HG03196 (cell line): ENCODE results near the gene GALNTL6.
"Not testable (repeated sequence)": the region's sequence is repeated elsewhere in the genome, so short reads cannot be mapped to it uniquely, and the experiment has no call there.

ENCODE experiments used
- ATAC-seq: cut with Tn5 transposase; IDR thresholded peaks from one replicate; pipeline ENCODE4 v1.9.1; 2021; ENCODE audit not compliant: unreplicated experiment

The GALNTL6 gene

DNA sequence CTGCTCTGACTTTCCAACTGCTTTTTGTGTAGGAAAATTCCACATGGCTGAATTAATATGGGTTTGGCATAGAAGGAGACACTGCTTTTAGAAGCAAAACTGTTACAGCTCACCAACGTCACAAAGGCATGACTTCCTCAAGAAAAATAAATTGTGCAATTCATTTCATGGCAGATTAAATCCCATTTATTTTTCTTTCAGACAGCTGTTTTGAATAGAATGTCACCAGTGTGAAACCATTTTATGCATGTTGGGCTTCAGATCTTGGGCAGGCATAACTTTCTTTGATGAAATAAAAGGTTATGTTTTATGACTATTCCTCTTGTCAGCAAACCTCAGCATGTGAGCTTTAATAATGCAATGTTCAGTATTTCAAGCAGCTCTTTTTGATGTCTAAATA, 542.8 kb downstream of the GALNTL6 start:
- no peak for ATAC-seq

DNA sequence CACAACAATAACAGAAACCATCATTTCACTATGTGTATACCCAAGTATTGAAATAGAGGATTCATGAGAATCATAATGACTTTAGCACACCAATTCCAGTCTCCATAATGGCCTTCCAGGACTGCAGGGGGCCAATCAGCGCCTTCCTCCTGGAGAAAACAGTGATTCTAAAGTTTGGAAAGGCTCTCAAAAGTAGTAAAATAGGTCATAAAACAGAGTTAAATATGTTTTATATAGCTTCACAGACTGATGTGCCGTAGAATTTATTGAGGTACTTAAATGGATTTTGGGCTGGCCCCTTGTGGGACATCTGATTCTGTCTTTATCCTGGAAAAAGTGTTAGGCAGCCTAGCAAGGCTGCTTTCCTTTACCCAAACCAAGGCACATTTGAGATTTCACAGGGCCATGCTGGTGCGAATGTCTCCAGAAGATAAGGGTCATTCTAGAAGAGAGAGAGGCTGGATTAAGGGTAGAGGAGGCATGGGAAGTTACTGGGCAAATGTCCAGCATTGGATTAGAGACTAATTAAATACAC, 543.9 kb downstream of the GALNTL6 start:
- ATAC-seq: no peak

DNA sequence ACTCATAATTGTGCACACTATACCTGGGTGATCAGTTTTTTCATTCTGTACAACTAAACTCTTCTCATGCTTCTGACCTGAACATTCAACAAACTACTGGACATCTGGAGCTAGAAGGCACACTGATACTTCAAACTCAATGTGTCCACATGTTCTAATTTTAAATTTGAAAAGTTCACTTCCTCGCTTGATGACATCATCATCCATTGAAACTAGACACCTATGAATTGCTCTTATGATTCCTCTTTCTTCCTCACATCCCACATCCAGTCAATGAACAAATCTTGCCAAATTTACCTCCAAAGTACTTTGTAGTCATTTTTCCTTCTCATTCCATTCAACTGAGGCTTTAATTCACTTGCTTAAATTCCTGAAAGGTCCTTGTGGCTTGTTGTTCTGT, 549.4 kb downstream of the GALNTL6 start:
- ATAC-seq: no peak

DNA sequence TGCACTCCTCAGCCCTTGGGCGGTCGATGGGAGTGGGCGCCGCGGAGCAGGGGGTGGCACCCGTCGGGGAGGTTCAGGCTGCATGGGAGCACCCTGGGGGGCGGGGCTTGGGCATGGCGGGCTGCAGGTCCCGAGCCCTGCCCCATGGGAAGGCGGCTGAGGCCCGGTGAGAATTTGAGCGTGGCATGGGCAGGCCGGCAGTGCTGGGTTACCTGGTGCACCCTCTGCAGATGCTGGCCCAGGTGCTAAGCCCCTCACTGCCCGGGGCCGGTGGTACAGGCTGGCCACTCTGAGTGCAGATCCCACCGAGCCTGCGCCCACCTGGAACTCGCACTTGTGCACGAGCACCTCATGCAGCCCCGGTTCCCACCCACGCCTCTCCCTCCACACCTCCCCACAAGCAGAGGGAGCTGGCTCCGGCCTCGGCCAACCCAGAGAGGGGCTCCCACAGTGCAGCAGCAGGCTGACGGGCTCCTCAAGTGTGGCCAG, 556.3 kb downstream of the GALNTL6 start:
- ATAC-seq: no peak

DNA sequence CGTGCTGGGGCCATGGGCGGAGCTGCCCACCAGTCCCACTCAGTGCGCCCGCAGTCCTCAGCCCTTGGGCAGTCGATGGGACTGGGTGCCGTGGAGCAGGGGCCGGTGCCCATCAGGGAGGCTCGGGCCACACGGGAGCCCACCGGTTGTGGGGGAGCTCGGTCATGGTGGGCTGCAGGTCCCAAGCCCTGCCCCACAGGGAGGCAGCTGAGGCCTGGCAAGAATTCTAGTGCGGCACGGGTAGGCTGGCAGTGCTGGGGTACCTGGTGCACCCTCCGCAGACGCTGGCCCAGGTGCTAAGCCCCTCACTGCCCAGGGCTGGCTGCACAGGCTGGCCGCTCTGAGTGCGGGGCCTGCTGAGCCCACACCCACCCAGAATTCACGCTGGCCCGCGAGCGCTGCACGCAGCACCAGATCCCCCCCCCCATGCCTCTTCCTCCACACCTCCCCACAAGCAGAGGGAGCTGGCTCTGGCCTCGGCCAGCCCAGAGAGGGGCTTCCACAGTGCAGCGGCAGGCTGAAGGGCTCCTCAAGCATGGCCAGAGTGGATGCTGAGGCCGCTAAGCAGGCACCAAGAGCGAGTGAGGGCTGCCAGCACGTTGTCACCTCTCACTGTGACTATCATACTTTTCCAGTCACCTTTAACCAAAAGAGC, 564.4 kb downstream of the GALNTL6 start:
- ATAC-seq: no peak

DNA sequence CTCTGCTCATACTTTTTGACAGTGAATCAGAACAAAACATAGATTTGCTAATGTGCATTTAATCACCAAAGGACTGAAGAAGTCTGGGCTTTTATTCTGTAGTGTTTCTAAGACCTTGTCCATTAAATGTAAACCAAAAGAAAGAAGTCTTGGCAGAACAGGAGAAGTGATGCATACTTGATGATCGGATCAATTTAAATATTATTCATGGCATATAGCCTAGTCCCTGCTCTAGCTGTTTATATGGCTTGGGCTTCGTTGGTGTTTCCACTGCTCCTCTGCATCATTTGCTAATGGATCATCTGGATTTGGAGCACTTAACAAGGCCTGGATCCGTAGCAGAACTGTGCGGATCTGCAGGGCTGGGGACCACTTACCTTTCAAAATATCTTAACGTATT, 566.6 kb downstream of the GALNTL6 start:
- no peak for ATAC-seq

DNA sequence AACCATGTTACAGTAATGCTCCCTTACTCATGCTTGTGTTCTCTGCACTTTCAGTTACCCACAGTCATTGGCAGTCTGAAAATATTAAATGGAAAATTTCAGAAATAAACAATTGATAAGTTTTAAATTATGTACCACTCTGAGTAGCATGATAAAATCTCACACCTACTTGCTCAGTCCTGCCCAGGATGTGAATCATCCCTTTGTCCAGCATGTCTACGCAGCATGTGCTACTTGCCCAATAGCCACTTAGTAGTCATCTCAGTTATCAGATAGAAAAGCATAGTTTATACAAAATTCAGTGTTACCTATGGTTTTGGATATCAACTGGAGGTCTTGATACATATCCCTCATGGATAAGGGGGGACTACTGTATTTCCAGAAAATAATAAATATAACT, 577.1 kb downstream of the GALNTL6 start:
- no peak for ATAC-seq

DNA sequence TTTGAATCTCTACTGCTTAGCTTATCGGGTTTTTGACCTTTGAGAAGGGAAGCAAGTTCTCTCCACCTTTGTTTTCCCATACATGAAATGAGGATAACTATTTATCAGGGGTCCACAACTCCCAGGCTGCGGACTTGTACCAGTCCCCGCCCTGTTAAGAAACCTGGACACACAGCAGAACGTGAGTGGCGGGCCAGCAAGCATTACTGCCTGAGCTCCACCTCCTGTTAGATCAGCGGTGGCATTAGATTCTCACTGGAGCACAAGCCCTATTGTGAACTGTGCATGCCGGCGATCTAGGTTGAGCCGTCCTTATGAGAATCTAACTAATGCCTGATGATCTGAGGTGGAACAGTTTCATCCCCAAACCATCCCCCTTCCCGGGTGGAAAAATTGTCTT, 579.5 kb downstream of the GALNTL6 start:
- no peak for ATAC-seq

DNA sequence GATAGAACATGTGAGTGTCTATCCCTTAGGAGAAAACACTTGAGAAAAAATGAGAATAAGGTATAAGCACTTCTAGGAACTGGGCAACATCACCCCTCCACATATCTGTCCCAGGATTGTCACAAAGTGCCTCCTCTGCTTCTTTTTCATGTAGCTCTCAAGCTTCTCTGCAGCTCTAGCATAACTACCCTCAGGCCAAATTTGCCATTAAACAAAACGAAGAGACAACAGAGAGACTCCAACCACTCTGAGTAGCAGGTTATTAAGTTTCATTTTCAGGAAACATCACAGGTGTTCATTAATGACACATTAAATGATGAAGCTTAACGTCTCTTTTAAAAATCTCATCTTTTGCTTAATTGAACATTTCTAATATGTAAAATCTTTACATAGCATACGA, 580.0 kb downstream of the GALNTL6 start:
- ATAC-seq: no peak

DNA sequence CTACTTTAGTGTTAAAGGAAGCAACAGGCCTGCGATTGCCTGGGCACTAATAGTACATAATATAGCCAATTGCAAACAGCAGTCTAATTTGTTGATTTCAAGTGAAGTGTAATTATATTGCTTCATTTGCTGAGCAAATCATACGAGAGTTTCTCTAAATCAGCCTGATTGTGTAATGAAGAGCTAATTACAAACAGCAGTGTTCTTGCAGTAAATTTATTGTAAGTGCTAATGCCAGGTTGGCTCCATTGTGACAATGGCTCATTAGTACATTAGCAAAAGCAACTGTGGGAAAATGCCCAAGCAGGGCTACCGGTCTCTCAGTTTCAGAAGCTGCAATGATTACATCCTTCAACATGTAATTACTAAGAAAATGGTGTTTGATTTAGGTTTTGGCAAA, 591.5 kb downstream of the GALNTL6 start:
- no peak for ATAC-seq

DNA sequence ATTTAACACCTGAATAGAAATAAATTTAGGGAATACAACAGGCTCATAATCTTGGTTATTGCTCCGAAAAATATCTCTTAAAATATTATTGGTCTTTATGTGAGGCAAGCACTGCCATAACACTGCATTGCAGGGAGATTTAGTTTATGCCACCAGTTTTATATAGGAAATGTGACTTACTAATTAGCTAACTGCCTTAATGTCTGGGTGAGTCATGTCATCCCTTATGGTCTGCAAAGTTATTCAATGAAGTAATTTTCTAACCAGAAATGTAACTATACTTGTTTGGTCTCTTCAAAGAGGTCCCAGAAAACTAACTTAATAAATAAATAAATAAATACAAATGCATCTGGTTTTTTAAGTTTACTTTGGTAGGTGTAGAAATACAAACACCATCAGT, 597.2 kb downstream of the GALNTL6 start:
- no peak for ATAC-seq

DNA sequence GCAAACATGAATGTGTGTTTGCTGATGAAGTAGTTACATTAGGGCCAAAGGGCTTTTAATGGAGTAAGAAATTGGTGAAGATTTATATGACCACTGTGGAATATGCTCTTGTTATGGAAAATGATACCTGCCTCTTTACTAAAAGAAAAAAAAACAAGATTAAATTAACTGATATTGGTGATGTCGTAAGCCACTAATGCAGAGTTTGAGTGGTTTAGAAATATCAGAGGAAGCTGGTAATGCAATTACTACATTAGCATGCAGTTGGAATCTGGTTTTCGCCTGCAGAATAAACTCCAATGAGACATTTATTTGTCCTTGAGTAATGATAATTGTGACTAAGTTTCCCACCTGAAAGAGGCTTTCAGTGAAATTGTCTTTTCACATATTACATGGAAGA, 597.9 kb downstream of the GALNTL6 start:
- ATAC-seq: no peak

DNA sequence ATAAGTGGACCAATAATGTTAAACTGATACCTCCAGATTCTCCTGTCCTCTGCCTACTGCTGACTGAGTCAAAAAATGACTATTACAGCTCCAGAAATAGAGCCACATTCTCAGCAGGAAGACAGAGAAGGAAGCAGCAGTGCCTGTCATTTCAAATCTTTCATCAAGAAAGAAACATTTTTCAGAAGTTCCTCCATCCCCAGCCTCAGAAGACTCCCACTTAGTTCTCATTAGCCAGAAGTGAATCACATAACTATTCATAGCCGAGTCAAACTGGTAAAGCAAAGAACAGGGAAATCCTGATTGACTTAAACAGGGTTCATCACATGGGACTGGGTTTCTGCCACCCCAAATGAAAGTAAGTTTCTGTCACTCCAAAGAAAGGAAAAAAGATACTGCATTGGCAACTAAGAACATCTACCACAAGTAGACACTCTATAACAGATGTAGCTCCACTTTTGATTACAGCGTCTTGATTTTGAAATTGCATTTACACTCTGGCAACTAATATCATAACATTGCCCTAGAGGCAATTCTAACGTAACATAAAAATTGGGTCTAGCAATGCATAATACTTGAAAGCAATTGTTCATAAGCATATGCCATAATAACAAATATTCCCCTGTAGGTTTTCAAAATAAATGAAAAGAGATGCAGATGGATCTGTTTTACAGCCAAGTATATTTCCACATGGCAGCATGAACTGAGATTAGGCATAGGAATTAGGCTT, 599.8 kb downstream of the GALNTL6 start:
- no peak for ATAC-seq

DNA sequence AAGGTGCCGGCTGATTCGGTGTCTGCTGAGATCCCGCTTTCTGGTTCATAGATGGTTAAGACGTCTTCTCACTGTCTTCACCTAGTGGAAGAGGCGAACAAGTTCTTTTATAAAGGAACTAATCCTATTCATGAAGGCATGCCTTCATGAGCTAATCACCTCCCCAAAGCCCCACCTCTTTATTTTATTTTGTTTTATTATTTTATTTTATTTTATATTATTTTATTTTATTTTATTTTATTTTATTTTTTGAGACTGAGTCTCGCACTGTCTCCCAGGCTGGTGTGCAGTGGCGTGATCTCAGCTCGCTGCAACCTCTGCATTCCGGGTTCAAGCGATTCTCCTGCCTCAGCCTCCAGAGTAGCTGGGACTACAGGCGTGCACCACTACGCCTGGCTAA, 615.8 kb downstream of the GALNTL6 start:
- not testable (repeated sequence) for ATAC-seq

DNA sequence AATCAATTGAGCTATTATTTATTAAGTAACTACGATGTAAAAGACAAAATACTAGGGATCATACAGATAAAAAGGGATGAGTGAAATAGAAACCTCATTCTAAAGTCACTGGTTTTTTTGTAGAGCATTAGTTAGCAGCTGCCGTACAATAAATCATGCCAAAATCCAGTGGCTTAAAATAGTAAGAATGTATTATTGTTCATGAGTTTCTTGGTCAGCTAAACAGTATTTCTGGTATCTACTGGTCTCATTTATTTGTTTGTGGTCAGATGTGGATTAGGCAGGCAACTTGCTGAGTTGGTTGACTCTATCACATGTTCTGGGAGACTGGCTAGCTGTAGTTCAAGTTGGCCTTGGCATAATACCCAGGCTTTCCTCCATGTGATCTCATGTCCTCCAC, 667.3 kb downstream of the GALNTL6 start:
- ATAC-seq: no peak

DNA sequence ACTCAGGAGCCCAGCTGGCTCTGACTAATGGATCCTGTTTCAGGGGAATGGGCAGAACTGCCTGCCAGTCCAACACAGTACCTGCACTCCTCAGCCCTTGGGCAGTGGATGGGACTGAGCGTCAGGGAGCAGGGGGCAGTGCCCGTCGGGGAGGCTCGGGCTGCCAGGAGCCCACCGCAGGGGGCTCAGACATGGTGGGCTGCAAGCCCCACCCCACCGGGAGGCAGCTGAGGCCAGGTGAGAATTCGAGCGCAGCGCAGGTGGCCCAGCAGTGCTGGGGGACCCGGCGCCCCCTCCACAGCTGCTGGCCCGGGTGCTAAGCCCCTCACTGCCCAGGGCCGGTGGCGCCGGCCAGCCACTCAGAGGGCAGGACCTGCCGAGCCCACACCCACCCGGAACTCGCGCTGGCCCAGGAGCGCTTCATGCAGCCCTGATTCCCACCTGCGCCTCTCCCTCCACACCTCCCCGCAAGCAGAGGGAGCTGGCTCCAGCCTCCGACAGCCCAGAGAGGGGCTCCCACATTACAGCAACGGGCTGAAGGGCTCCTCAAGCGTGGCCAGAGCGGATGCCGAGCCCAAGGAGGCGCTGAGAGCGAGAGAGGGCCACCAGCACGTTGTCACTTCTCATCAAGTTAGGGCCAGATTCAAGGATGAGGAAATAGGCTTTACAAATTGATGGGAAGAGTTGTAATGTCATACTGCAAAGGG, 668.8 kb downstream of the GALNTL6 start:
- no peak for ATAC-seq

DNA sequence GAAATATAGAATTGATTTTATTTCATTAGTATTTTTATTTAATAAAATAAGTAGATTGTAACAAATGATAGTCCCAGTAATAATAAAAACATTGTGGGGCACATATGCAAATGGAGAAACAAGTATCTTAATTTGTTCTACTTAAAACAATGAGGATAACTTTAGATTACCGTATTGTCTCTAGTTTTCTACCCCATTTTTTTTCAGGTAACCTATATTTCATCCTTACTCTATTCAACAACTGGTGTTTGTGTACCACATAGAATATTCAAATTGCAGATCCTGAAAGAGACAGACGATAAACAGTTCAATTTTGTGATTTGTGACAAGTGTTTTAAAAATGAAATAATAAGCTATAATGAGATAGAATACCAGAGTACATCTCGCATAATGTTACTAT, 671.8 kb downstream of the GALNTL6 start:
- ATAC-seq: no peak

DNA sequence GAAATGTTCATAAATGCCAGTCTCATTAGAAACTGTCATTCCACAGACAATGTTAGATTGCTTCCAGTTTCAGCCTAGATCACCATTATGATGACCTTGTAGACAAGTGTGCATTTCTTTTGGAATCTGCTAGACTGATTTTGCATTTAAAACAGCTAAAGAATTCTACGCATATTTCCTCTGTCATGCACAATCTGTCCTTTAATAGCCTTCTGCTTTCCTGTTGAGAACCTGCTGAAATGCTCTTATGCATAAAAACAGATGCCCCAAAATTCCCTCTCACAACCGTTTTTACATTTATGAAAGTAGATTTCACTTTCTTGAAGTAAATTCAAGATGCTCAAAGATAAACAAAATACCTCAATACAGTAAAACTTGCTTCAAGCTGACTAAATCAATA, 673.3 kb downstream of the GALNTL6 start:
- no peak for ATAC-seq

DNA sequence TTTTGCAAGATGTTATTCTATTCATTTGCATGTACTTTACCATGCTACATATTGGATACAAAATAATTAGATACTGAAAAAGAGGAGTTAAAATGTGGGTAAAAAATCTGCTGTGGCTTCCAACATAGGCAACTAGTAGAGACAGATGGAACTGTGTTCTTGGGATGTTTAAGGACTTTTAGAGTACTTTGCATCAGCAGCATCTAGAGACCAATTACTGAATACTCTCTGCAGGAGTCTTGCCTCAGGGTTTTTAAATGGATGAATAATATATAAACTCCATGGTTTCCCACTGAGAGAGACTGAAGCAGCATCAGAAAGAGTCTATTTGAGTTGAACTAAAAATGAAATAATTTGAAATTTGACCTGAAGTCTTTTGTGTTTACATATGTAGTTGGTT, 676.7 kb downstream of the GALNTL6 start:
- no peak for ATAC-seq

DNA sequence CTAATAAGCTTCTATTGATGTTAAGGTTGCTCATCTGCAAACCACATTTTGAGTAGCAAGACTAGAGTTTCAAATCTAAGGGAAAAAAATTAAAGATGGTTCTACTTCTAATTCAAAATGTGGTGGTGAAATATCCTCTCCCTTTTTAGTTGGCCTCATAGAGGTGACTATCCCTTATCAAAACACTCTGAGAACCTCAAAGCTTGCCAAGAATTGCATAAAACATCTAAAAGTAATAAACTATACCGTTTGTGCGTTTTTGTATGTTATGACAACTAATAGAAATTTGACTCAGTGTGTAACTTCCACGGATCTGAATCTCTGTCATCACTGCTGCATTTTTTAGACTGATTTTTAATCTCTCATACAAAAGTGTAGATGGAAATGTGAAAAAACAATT, 682.6 kb downstream of the GALNTL6 start:
- no peak for ATAC-seq

DNA sequence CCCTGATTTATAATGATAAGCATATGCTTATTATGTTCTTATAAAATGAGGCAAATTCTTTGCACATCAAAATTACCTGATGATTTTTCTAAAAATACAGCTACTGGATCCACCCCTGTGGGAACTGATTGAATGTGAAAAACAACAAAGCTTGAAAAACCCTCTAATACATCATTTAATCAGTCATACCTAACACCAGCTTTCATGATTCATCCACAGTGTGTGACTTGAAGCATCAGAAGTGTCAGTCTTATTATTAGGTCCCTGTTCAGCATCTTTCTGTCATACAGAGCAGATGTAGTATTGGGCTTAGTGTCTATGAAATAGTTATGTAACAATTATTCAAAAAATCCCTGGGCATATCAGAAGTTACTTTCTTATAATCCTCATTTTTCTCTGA, 684.1 kb downstream of the GALNTL6 start:
- no peak for ATAC-seq

DNA sequence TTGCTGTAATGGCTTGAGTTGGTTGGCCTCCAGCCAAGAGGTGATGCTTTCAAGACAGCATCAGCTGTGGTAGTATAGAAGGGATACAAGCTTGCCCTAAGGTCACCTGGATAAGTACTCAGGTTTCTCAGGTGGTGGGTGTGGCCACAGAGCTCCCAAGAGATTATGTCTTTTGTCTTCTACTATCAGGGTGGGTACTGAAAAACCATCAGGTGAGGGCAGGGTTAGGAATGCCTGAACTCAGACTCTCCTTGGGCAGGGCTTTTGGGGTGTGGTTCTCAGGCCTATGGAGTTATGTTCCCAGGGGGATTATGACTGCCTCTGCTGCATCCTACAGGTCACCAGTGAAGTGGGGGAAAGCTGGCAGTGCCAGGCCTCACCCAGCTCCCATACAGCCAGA, 700.8 kb downstream of the GALNTL6 start:
- no peak for ATAC-seq
